K562 (cell line): ENCODE measurements around the gene DRAXIN. TPM values are rescaled to one million over a fixed set of nuclear protein-coding genes. Genes with fewer than 3 reads are reported as not detected.
A peak's percentile ranks its signal among the peaks of the same experiment; 100 is the strongest.

Source experiments
- ASH1L ChIP-seq: fragments of 450-650 bp; IDR thresholded peaks from 2 replicates; pipeline ENCODE4 v1.6.1; 2018; ENCODE audit warnings: borderline replicate concordance, mild to moderate bottlenecking, low read depth; ENCODE audit not compliant: partially characterized antibody
- ETV5 ChIP-seq: sonication (generic); formaldehyde crosslinking; IDR thresholded peaks from 2 replicates; pipeline ENCODE4 v1.4.0; 2020; ENCODE audit warnings: low read depth, mild to moderate bottlenecking, missing genetic modification reagents
- GABPB1 ChIP-seq: sonication (generic); formaldehyde crosslinking; IDR thresholded peaks from 2 replicates; pipeline ENCODE4 v1.8.0; 2022; ENCODE audit warnings: mild to moderate bottlenecking, missing genetic modification reagents
- HMGN3 ChIP-seq: IDR thresholded peaks from 2 replicates; pipeline ENCODE4 v1.6.1; 2011; ENCODE audit warnings: borderline replicate concordance, low read depth, mild to moderate bottlenecking, mixed read lengths, low read length; ENCODE audit not compliant: insufficient read length; ENCODE audit errors: extremely low read depth
- KLF1 ChIP-seq: fragments of 450-650 bp; IDR thresholded peaks from 2 replicates; pipeline ENCODE4 v1.6.1; 2016; ENCODE audit warnings: missing genetic modification characterization, missing compliant biosample characterization
- L3MBTL2 ChIP-seq: fragments of 450-650 bp; IDR thresholded peaks from 2 replicates; pipeline ENCODE4 v1.6.1; 2016; ENCODE audit warnings: mild to moderate bottlenecking, moderate library complexity
- MBD2 ChIP-seq: sonication (generic); IDR thresholded peaks from 2 replicates; pipeline ENCODE4 v1.6.1; 2016; ENCODE audit warnings: low read depth, borderline replicate concordance
- NONO ChIP-seq, 2 experiments: fragments of 200-400 bp in 1 of 2; fragments of 450-650 bp in 1 of 2; formaldehyde crosslinking in 1 of 2; IDR thresholded peaks; 2 replicates each; pipeline ENCODE4 v1.6.1; 2017; ENCODE audit warnings: low read depth in 2 of 2, mild to moderate bottlenecking in 2 of 2, moderate library complexity in 2 of 2, low read length in 1 of 2
- PCBP1 ChIP-seq: fragments of 200-400 bp; formaldehyde crosslinking; IDR thresholded peaks from 2 replicates; pipeline ENCODE4 v1.6.1; 2018; ENCODE audit warnings: mild to moderate bottlenecking, low read depth, low read length; ENCODE audit not compliant: poor library complexity, severe bottlenecking
- TCF7 ChIP-seq: sonication (generic); IDR thresholded peaks from 2 replicates; pipeline ENCODE4 v1.6.1; 2016; ENCODE audit warnings: antibody characterized with exemption, borderline replicate concordance
- TRIM24 ChIP-seq, 2 experiments: fragments of 450-650 bp; IDR thresholded peaks; 2 replicates each; pipeline ENCODE4 v1.6.1; 2016
- ZEB2 ChIP-seq: fragments of 450-650 bp; IDR thresholded peaks from 2 replicates; pipeline ENCODE4 v1.6.1; 2016
- ZNF143 ChIP-seq: sonication (generic); formaldehyde crosslinking; IDR thresholded peaks from 2 replicates; pipeline ENCODE4 v1.9.0; 2022; ENCODE audit warnings: mild to moderate bottlenecking, missing genetic modification reagents
- ZNF274 ChIP-seq: IDR thresholded peaks from 2 replicates; pipeline ENCODE4 v1.6.1; 2011; ENCODE audit warnings: low read depth, mild to moderate bottlenecking, low read length, moderate library complexity, borderline replicate concordance
- ZNF347 ChIP-seq: fragments of 450-650 bp; formaldehyde crosslinking; IDR thresholded peaks from 2 replicates; pipeline ENCODE4 v1.4.0; 2020; ENCODE audit warnings: low read depth, mild to moderate bottlenecking, moderate library complexity
- polyA plus RNA-seq, 8 experiments: library from polyadenylated mRNA; depleted of rRNA in 4 of 8; stranded (reverse) in 5 of 8; unstranded in 3 of 8; fragments of >200 nt; fragmentation: Nextera tagmentation in 2 of 8; fragmentation: Illumina TruSeq in 1 of 8; extraction: Ambion mirVana in 2 of 8; extraction: Trizol in 1 of 8; gene quantifications; 2 replicates each; pipeline versions ENCODE4 v1.2.1 to v1.2.3, GENCODE V29; 2011 to 2014; ENCODE audit warnings: inconsistent platforms in 1 of 8, missing spikeins in 1 of 8
- total RNA-seq, 7 experiments: library from RNA; depleted of rRNA in 6 of 7; stranded (reverse); fragments of >200 nt in 6 of 7; fragmentation: Illumina TruSeq in 2 of 7; extraction: Trizol in 2 of 7; gene quantifications; 2 replicates each; pipeline versions ENCODE4 v1.2.1 to v1.2.3, GENCODE V29; 2011 to 2021; ENCODE audit warnings: low replicate concordance in 1 of 7
- TF ChIP-seq, protein P1 (sequence below): fragments of 450-650 bp; formaldehyde crosslinking; IDR thresholded peaks from 2 replicates; pipeline ENCODE4 v1.4.0; 2020; ENCODE audit warnings: mild to moderate bottlenecking, moderate library complexity
- TF ChIP-seq, protein P2 (sequence below): sonication (generic); formaldehyde crosslinking; IDR thresholded peaks from 2 replicates; pipeline ENCODE4 v1.8.0; 2022; ENCODE audit warnings: missing genetic modification reagents, mild to moderate bottlenecking, borderline replicate concordance
- TF ChIP-seq, protein P3 (sequence below), 2 experiments: fragments of 450-650 bp; conservative IDR thresholded peaks; 2 replicates each; pipeline ENCODE4 v1.6.1; 2017; ENCODE audit warnings: mild to moderate bottlenecking in 2 of 2, moderate library complexity in 2 of 2
- TF ChIP-seq, protein P4 (sequence below): fragments of 450-650 bp; IDR thresholded peaks from 2 replicates; pipeline ENCODE4 v1.6.1; 2016; ENCODE audit warnings: borderline replicate concordance
- TF ChIP-seq, protein P5 (sequence below): sonication (generic); formaldehyde crosslinking; IDR thresholded peaks from 2 replicates; pipeline ENCODE4 v1.9.0; 2022; ENCODE audit warnings: mild to moderate bottlenecking, missing genetic modification reagents

Gene DRAXIN
- total and polyA plus RNA-seq, 9 of the 15 experiments (the other 6 are each of a cell fraction or from before 2014, with no cell fraction given) = 0.01 to 0.04 (median 0.01) TPM; not detected in 6

DNA sequence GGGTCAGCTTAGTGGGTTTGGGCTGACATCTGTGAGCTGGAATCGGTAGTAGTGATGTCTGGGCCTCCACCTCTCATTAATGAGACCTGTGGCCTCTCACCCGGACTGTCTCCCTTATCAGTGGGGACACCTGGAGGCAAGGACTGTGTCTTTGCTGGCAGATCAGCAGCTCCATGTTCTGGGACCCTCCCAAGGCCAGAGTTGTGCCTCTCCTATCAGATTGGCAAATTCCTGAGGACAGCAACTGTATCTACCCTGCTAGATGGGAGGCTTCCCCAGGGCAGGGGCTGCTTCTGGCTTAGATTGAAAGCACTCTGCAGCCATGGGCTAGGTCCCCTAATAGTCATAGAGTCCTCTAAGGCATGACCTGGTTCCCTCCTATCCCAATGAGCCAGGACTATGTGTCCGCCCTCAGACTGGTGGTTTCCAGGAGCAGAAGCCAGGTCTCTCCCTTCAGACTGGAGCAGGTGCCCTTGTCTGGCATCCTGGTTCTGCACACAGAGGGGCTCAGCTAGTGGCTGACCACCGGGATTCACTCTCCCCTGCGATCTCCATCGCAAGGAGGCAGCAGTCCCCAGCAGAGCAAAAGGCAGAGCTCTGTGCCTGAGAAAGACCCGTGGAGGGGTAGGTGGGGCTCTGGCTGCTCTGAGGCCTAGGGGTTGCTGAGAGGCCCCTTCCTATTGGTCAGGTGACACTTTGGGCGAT is 5.8 kb downstream of the DRAXIN start (continued):
- TF ChIP-seq, protein P1, sequence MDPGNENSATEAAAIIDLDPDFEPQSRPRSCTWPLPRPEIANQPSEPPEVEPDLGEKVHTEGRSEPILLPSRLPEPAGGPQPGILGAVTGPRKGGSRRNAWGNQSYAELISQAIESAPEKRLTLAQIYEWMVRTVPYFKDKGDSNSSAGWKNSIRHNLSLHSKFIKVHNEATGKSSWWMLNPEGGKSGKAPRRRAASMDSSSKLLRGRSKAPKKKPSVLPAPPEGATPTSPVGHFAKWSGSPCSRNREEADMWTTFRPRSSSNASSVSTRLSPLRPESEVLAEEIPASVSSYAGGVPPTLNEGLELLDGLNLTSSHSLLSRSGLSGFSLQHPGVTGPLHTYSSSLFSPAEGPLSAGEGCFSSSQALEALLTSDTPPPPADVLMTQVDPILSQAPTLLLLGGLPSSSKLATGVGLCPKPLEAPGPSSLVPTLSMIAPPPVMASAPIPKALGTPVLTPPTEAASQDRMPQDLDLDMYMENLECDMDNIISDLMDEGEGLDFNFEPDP = no peak
- TF ChIP-seq ZNF143 (CRISPR knock-in tag) = no peak
- TF ChIP-seq ZEB2 = peak; percentile 50; the same call in 1 of the 2 replicates
- TF ChIP-seq ZNF274 = no peak
- TF ChIP-seq, protein P2, sequence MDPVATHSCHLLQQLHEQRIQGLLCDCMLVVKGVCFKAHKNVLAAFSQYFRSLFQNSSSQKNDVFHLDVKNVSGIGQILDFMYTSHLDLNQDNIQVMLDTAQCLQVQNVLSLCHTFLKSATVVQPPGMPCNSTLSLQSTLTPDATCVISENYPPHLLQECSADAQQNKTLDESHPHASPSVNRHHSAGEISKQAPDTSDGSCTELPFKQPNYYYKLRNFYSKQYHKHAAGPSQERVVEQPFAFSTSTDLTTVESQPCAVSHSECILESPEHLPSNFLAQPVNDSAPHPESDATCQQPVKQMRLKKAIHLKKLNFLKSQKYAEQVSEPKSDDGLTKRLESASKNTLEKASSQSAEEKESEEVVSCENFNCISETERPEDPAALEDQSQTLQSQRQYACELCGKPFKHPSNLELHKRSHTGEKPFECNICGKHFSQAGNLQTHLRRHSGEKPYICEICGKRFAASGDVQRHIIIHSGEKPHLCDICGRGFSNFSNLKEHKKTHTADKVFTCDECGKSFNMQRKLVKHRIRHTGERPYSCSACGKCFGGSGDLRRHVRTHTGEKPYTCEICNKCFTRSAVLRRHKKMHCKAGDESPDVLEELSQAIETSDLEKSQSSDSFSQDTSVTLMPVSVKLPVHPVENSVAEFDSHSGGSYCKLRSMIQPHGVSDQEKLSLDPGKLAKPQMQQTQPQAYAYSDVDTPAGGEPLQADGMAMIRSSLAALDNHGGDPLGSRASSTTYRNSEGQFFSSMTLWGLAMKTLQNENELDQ (CRISPR knock-in tag) = no peak
- no peak for TF ChIP-seq PCBP1
- TF ChIP-seq KLF1 = no peak
- TF ChIP-seq, protein P3, sequence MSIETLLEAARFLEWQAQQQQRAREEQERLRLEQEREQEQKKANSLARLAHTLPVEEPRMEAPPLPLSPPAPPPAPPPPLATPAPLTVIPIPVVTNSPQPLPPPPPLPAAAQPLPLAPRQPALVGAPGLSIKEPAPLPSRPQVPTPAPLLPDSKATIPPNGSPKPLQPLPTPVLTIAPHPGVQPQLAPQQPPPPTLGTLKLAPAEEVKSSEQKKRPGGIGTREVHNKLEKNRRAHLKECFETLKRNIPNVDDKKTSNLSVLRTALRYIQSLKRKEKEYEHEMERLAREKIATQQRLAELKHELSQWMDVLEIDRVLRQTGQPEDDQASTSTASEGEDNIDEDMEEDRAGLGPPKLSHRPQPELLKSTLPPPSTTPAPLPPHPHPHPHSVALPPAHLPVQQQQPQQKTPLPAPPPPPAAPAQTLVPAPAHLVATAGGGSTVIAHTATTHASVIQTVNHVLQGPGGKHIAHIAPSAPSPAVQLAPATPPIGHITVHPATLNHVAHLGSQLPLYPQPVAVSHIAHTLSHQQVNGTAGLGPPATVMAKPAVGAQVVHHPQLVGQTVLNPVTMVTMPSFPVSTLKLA (conservative IDR thresholded peaks at IDR 0.05) = no peak
- TF ChIP-seq, protein P4, sequence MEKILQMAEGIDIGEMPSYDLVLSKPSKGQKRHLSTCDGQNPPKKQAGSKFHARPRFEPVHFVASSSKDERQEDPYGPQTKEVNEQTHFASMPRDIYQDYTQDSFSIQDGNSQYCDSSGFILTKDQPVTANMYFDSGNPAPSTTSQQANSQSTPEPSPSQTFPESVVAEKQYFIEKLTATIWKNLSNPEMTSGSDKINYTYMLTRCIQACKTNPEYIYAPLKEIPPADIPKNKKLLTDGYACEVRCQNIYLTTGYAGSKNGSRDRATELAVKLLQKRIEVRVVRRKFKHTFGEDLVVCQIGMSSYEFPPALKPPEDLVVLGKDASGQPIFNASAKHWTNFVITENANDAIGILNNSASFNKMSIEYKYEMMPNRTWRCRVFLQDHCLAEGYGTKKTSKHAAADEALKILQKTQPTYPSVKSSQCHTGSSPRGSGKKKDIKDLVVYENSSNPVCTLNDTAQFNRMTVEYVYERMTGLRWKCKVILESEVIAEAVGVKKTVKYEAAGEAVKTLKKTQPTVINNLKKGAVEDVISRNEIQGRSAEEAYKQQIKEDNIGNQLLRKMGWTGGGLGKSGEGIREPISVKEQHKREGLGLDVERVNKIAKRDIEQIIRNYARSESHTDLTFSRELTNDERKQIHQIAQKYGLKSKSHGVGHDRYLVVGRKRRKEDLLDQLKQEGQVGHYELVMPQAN = no peak
- TF ChIP-seq ETV5 (CRISPR knock-in tag) = no peak
- no peak for TF ChIP-seq NONO (IDR thresholded peaks at IDR 0.05; ENCODE audit: low read depth in 2 of 2, low read length in 1 of 2)
- TF ChIP-seq GABPB1 = no peak
- TF ChIP-seq, protein P5, sequence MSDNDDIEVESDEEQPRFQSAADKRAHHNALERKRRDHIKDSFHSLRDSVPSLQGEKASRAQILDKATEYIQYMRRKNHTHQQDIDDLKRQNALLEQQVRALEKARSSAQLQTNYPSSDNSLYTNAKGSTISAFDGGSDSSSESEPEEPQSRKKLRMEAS (CRISPR knock-in tag) = no peak
- no peak for TF ChIP-seq L3MBTL2
- TF ChIP-seq HMGN3 = no peak
- TF ChIP-seq ASH1L = no peak
- TF ChIP-seq MBD2 = no peak
- TF ChIP-seq TCF7 = no peak
- peak; percentile 30 to 86; a peak in 3 of 4 replicates for TF ChIP-seq TRIM24 (IDR thresholded peaks at IDR 0.05)
- no peak for TF ChIP-seq ZNF347 (CRISPR knock-in tag)
